LNCaP clone FGC (cell line): ENCODE data around the gene PEX11G.
A peak's percentile ranks its signal among the peaks of the same experiment; 100 is the strongest.

Experiments used
- DNase-seq: peaks from one replicate; pipeline ENCODE4 v3.0.0-alpha.2; 2011; ENCODE audit warnings: low read depth
- H3K4me3 ChIP-seq: 2 replicates; pipeline ENCODE4 v1.5.1; 2011; ENCODE audit warnings: mild to moderate bottlenecking, low read depth, low read length, control low read depth
- TF ChIP-seq, protein P1 (sequence below): IDR thresholded peaks from 2 replicates; pipeline ENCODE4 v1.5.1; 2012; ENCODE audit warnings: mild to moderate bottlenecking; ENCODE audit not compliant: control insufficient read depth, insufficient read depth; ENCODE audit errors: extremely low read depth

PEX11G gene

GRCh38 chr19:7488736-7489353 lies at the start of gene PEX11G:
Gene PEX11G, minus strand, starts transcription at chr19:7489035. Its CDS starts 25 bp downstream, at chr19:7489010.
- DNase-seq: no peak
- H3K4me3 ChIP-seq: peak within 1 kb of the TSS; percentile 64
- TF ChIP-seq, protein P1, sequence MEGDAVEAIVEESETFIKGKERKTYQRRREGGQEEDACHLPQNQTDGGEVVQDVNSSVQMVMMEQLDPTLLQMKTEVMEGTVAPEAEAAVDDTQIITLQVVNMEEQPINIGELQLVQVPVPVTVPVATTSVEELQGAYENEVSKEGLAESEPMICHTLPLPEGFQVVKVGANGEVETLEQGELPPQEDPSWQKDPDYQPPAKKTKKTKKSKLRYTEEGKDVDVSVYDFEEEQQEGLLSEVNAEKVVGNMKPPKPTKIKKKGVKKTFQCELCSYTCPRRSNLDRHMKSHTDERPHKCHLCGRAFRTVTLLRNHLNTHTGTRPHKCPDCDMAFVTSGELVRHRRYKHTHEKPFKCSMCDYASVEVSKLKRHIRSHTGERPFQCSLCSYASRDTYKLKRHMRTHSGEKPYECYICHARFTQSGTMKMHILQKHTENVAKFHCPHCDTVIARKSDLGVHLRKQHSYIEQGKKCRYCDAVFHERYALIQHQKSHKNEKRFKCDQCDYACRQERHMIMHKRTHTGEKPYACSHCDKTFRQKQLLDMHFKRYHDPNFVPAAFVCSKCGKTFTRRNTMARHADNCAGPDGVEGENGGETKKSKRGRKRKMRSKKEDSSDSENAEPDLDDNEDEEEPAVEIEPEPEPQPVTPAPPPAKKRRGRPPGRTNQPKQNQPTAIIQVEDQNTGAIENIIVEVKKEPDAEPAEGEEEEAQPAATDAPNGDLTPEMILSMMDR: no peak

DNA sequence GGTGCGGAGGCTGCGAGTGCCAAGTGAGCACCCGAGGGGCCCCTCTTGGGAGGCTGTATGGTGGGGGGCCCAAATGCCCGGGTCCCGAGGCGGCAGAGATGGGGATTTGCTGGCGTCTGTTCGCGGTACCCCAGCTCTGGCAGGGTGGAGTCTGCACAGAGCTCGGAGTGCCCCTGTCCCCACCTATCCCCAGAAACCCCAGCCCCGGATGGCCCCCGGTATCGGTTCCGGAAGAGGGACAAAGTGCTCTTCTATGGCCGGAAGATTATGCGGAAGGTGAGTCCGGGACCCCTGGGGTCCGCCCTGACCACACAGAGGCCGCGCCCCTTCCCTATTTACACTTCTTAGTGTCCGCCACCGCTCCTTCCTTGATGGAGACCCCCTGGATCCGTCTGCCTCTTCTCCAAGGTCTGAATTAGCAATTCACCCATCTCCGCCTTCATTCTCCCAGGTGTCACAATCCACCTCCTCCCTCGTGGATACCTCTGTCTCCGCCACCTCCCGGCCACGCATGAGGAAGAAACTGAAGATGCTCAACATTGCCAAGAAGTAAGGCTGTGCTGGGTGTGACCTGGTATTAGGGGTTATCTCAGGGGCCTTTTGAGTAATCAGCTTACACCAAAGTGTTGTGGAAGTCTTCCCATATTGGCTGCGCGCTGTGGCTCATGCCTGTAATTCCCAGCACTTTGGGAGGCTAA lies 47.3 kb upstream of the PEX11G start:
- TF ChIP-seq, protein P1: peak; percentile 23
- peak overlapping the region; percentile 95 for H3K4me3 ChIP-seq
- no peak for DNase-seq

GRCh38 chr19:7535047-7535997 lies 46.5 kb upstream of the PEX11G start, which contains the start of gene PNPLA6:
Gene PNPLA6, plus strand, starts transcription at chr19:7535717. Its CDS starts 72 bp downstream, at chr19:7535789.
- TF ChIP-seq, protein P1: no peak
- peak; percentile 70 for DNase-seq
- peak within 1 kb of the TSS; percentile 95 for H3K4me3 ChIP-seq

DNA sequence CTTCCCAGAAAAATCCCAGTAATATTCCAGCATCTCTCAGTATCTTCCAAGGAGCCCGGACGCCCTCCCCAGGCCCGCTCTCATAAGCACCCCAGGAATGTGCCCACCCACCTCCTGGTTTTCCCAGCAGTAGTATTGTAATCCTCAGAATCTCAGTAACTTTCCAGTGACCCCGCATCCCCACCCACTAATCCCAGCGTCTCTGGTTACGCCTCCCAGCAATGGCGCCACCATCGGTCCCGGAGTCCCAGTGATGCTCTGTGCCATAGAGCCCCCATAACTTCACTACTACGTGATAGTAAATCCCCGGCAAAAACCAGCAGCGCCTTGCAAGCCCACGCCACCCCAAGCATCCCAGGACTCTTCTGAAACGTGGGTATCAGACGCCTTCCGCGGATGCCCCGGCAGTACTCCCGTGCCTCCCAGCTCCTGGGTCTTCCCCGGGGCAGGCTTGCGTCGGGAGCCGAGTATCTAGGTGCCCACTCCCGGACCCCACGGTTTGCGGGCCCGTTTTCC lies 45.8 kb upstream of the PEX11G start:
- H3K4me3 ChIP-seq: peak overlapping the region; percentile 95
- TF ChIP-seq, protein P1: no peak; the same call in 1 of the 2 replicates
- DNase-seq: no peak

DNA sequence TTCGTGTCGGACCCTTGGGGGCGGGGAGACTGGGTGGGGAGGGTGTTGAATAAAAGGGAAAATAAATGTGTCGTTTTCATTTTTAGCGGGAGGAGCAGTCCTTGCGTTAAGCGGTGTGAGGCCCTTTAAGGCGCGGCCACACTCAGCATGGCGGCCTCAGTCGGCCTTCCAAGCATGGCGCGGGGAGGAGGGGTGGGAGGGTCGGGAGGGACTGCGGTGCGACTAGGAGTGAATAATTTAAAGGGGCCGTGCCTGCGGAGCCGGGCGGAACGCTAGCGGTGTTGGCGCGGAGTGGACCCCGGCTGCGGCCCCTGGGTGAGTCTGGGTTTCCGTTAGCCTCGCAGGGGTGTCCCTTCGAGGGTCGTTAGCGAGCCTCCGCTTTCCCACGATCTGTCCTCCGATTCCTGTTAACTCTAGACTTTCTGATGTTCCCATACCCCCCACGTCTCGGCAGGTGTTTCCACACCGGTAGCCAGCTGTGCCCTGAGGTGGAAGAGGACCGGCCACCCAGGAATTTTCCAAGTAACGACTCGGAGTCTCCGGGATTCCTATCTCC lies 45.2 kb upstream of the PEX11G start:
- DNase-seq: peak; percentile 52
- H3K4me3 ChIP-seq: peak overlapping the region; percentile 95
- TF ChIP-seq, protein P1: no peak

GRCh38 chr19:7533281-7533885 lies 44.5 kb upstream of the PEX11G start:
- peak overlapping the region; percentile 95 for H3K4me3 ChIP-seq
- TF ChIP-seq, protein P1: no peak
- no peak for DNase-seq
